Nephron (organoid): ENCODE data around the gene GAREM1.
"Not testable (repeated sequence)": the region's sequence is repeated elsewhere in the genome, so short reads cannot be mapped to it uniquely, and the experiment has no call there.

Source experiments
- H3K27ac Mint-ChIP-seq, 3 experiments: 2 replicates each; pipeline ENCODE4 v1.8.0; 2020; ENCODE audit warnings: mixed read lengths in 3 of 3, mild to moderate bottlenecking in 2 of 3, moderate library complexity in 1 of 3
- H3K27me3 Mint-ChIP-seq: 2 replicates; pipeline ENCODE4 v1.8.0; 2021; ENCODE audit warnings: low read depth, mild to moderate bottlenecking, moderate library complexity, mixed read lengths
- H3K36me3 Mint-ChIP-seq: 2 replicates; pipeline ENCODE4 v1.8.0; 2020; ENCODE audit warnings: low read depth, mixed read lengths
- H3K4me1 Mint-ChIP-seq: 2 replicates; pipeline ENCODE4 v1.8.0; 2020; ENCODE audit warnings: mixed read lengths
- H3K4me3 Mint-ChIP-seq, 3 experiments: 2 replicates each; pipeline ENCODE4 v1.8.0; 2020; ENCODE audit warnings: mild to moderate bottlenecking in 3 of 3, mixed read lengths in 3 of 3, moderate library complexity in 2 of 3
- H3K9me3 Mint-ChIP-seq: 2 replicates; pipeline ENCODE4 v1.8.0; 2020; ENCODE audit warnings: mixed read lengths
- TF ChIP-seq, protein P1 (sequence below), 3 experiments: fragments of 200-600 bp; sonication (generic); IDR thresholded peaks; one replicate each; pipeline ENCODE4 v1.5.0; 2021; ENCODE audit warnings: antibody characterized with exemption in 3 of 3; ENCODE audit not compliant: unreplicated experiment in 3 of 3

GAREM1 gene

DNA sequence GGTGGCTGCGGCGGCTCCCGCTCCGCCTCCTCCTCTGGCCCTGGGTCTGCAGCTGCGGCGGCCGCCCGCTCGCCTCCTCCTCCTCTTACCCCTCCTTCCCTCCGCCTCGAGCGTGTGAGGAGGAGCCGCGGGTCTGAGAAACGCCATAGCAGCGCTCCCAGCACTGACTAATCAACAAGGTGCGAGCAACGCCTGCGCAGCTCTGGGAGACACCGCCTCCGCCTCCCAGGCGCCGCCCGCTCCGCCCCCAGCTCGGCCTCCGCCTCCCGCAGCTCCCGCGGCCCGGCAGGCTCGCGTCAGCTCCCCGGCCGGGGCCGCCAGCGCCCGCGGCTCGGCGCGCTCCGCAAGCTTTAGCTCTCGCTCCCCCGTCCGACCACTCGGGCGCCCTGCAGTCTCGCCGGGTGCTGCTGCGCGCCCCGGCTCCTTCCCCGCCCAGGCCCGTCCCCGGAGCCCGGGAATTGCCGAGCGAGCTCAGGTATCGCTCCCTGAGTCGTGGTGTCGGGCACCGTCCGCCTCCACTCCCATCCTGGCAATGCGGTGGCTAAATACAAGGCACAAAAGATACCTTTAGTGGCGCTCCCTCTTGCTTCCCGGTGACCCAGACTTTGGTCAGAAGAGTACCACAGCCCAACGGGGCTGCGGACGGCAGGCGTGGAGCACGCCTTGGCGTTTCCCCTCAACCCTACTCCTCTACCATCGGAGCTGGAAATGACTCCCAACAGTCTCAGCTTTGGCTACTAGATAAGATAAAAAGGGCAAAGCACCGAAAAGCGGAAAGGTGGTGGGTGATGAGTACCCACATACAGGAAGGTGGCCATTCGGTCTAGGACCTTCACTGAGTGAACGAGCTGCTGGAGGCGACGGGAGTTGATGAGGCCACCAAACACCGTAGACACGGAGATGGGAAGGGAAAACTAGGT lies at the start of gene GAREM1:
GAREM1 (minus strand) TSS at position 169 of the 920 bp plus-strand sequence. CDS start 454 bp downstream, outside the sequence.
- TF ChIP-seq, protein P1, sequence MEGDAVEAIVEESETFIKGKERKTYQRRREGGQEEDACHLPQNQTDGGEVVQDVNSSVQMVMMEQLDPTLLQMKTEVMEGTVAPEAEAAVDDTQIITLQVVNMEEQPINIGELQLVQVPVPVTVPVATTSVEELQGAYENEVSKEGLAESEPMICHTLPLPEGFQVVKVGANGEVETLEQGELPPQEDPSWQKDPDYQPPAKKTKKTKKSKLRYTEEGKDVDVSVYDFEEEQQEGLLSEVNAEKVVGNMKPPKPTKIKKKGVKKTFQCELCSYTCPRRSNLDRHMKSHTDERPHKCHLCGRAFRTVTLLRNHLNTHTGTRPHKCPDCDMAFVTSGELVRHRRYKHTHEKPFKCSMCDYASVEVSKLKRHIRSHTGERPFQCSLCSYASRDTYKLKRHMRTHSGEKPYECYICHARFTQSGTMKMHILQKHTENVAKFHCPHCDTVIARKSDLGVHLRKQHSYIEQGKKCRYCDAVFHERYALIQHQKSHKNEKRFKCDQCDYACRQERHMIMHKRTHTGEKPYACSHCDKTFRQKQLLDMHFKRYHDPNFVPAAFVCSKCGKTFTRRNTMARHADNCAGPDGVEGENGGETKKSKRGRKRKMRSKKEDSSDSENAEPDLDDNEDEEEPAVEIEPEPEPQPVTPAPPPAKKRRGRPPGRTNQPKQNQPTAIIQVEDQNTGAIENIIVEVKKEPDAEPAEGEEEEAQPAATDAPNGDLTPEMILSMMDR (IDR thresholded peaks at IDR 0.05; ENCODE audit: unreplicated experiment in 3 of 3), result peak; percentile 73 to 75 (median 74)
- H3K27ac Mint-ChIP-seq, result peak within 1 kb of the TSS; percentile 46 to 88 (median 84)
- H3K27me3 Mint-ChIP-seq, result peaks cover 13% of the 10 kb centered on the region
- no peaks in the 10 kb centered on the region for H3K36me3 Mint-ChIP-seq
- H3K9me3 Mint-ChIP-seq, result no peaks in the 10 kb centered on the region
- peaks cover 16% of the 10 kb centered on the region for H3K4me1 Mint-ChIP-seq
- H3K4me3 Mint-ChIP-seq, result peak within 1 kb of the TSS; percentile 87 to 98 (median 96)

DNA sequence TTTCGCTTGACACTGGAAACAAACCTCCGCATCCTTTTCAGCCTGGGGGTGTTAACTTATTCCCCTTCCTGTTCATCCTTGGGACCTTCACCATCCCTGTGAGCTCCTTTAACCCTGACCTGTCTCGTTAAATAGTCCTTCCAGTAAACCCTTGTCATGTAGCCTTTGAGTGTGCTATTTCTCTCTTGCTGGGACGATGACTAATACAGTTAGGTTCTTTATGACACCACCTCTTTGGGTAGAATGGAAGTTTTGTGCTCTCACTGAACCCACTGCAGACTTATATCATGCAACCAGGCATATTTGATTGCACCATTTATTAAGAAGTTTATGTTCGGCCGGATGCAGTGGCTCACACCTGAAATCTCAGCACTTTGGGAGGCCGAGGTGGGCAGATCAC lies 40.5 kb upstream of the GAREM1 start:
- peaks cover 8% of the 10 kb centered on the region for H3K4me1 Mint-ChIP-seq
- H3K36me3 Mint-ChIP-seq, result no peaks in the 10 kb centered on the region
- H3K4me3 Mint-ChIP-seq, result no peak overlapping the region
- TF ChIP-seq, protein P1 (IDR thresholded peaks at IDR 0.05; ENCODE audit: unreplicated experiment in 3 of 3), result no peak
- no peaks in the 10 kb centered on the region for H3K9me3 Mint-ChIP-seq
- no peaks in the 10 kb centered on the region for H3K27me3 Mint-ChIP-seq
- no peak overlapping the region for H3K27ac Mint-ChIP-seq

DNA sequence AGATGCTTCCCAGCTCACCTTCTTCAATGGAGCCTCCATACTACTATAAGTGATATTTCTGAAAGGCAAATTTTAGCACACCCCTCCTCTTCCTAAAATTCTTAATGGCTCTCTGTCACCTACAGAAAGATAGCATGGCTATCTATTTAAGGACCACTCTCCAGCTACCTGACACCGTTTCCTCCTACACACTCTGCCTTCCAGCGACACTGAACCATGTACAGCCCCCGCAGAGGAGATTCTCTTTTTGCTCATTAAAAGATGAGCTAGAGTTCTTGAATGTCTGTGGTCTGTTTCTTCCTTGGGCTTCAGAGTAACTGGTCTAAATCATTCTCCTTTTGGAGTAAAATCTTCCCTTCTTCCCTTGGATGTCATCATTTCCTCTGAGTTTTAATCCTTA lies 38.4 kb upstream of the GAREM1 start:
- TF ChIP-seq, protein P1 (IDR thresholded peaks at IDR 0.05; ENCODE audit: unreplicated experiment in 3 of 3), result no peak
- H3K4me3 Mint-ChIP-seq, result no peak overlapping the region
- H3K27ac Mint-ChIP-seq, result no peak overlapping the region
- no peaks in the 10 kb centered on the region for H3K27me3 Mint-ChIP-seq
- peaks cover 8% of the 10 kb centered on the region for H3K4me1 Mint-ChIP-seq
- H3K9me3 Mint-ChIP-seq, result no peaks in the 10 kb centered on the region
- H3K36me3 Mint-ChIP-seq, result no peaks in the 10 kb centered on the region

DNA sequence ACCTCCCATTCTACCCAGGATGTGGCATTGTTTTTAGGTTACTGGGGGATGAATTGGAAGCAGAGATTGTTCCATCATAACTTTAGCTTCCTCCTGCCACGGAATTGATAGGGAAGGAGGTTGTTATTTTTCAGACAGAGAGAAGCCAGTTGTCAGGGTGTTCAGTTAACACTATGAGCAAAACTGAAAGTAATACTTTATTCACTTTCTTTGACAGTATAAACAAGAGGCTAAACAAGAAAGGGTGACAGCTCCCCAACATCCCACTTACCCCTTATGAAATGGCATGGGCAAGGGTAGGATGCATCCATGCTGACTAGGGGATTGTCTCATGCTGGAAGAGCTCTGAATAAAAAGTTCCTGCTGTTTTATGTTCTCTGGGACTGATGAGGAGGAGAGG lies 36.4 kb upstream of the GAREM1 start:
- no peak overlapping the region for H3K27ac Mint-ChIP-seq
- H3K4me3 Mint-ChIP-seq, result no peak overlapping the region
- H3K4me1 Mint-ChIP-seq, result peaks cover 8% of the 10 kb centered on the region
- H3K27me3 Mint-ChIP-seq, result no peaks in the 10 kb centered on the region
- TF ChIP-seq, protein P1 (IDR thresholded peaks at IDR 0.05; ENCODE audit: unreplicated experiment in 3 of 3), result no peak
- H3K36me3 Mint-ChIP-seq, result no peaks in the 10 kb centered on the region
- no peaks in the 10 kb centered on the region for H3K9me3 Mint-ChIP-seq

DNA sequence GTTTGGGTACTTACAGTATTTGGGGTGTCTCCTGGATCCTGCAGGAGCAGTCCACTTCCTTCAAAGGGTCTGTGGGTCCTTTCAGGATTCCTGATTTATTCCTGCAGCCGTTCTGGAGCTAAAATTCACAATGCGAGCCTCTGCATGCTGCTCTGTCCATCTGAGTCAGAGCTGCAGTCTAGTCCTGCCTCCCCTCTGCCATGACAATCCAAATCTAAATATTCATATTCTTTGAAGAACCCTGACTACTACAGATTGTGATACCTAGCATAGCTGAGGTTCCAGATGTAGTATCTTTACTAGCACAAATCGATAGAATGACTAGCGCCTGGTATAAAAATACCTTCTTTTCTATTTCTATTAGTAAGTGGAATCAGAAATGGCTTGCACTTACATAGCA lies 31.3 kb upstream of the GAREM1 start:
- Mint-ChIP-seq H3K27me3 (peaks cover 4% of the 10 kb centered on the region), H3K27ac (no peak overlapping the region), H3K4me1 (no peaks in the 10 kb centered on the region), H3K4me3 (no peak overlapping the region), H3K36me3 (no peaks in the 10 kb centered on the region), H3K9me3 (peaks cover 21% of the 10 kb centered on the region)
- TF ChIP-seq, protein P1 (IDR thresholded peaks at IDR 0.05; ENCODE audit: unreplicated experiment in 3 of 3), result no peak

DNA sequence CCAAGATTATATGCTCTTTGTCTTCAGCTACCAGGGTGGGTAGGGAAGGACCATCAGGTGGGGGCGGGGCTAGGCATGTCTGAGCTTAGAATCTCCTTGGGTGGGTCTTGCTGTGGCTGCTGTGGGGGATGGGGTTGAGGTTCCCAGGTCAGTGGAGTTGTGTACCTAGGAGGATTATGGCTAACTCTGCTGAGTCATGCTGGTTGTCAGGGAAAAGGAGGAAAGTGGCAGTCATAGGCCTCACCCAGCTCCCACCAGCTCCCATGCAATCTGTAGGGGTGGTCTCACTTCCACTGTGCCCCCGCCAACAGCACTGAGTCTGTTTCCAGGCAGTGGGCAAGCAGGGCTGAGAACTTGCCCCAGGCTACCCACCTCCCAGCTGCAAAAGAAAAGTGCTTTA lies 30.6 kb upstream of the GAREM1 start:
- H3K36me3 Mint-ChIP-seq, H3K4me1 Mint-ChIP-seq, H3K27ac Mint-ChIP-seq, H3K4me3 Mint-ChIP-seq, H3K27me3 Mint-ChIP-seq: not testable (repeated sequence)
- peaks cover 28% of the 10 kb centered on the region for H3K9me3 Mint-ChIP-seq
